Measurements from ENCODE around the gene CHTOP. TPM values are rescaled to one million over a fixed set of nuclear protein-coding genes. Genes with fewer than 3 reads are reported as not detected.
A peak's percentile ranks its signal among the peaks of the same experiment; 100 is the strongest.

The CHTOP gene
- total and polyA plus RNA-seq, 2 of the 8 experiments (the other 6 are each of a cell fraction or from before 2014, with no cell fraction given) = 84.6 to 104 TPM

DNA sequence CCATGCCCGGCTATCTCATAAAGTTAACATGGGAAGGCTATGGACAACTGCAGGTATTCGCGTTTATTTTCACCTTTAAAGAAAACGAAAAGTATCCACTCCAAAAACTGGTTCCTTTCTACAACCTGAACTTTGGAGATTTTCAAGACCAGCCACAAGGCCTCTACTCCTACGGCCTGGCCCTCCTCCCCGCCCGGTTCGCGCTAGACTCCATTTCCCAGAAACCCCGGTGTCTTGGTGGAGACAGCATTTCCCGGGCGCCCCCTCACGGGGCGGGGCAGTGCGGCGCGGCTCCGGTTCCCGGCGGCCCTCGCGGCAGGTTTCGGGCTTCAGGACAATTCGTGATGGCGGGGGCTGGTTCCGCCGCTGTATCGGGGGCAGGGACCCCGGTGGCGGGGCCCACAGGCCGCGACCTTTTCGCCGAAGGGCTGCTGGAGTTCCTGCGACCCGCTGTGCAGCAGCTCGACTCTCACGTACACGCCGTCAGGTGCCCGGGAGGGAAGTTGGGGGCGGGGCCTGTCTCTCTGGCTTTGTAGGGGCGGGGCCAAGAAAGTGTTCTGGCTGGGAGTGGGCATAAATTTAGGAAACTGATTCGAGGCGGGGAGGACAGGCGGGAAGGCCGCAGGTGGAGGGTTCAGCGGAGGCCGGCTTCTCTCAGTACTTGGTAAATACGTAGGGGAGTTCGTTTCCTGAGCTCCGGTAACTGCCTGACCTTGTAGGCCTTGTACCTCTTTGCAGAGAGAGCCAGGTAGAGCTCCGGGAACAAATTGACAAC lies 24.7 kb downstream of the CHTOP start, which contains the start of gene SNAPIN (continued):
- TF ChIP-seq SP1 (IDR thresholded peaks at IDR 0.05; ENCODE audit: low read depth, low read length) (peak; percentile 38; the same call in 1 of the 2 replicates), GTF2F1 (IDR thresholded peaks at IDR 0.05; ENCODE audit: borderline replicate concordance, low read depth, low read length) (no peak), SIN3A (conservative IDR thresholded peaks at IDR 0.05 in 1 of 2, IDR thresholded peaks at IDR 0.05 in 1 of 2; ENCODE audit: low read depth in 1 of 2, low read length in 2 of 2) (peak in 1 of 2 experiments; percentile 43; a peak in 1 of 4 replicates), EP300 (IDR thresholded peaks at IDR 0.05; ENCODE audit: borderline replicate concordance in 1 of 2, low read depth in 2 of 2, low read length in 2 of 2) (no peak), KDM1A (IDR thresholded peaks at IDR 0.05; ENCODE audit: borderline replicate concordance, low read length) (no peak), KDM4A (IDR thresholded peaks at IDR 0.05; ENCODE audit: low read depth, low read length, severe bottlenecking) (peak; percentile 64), ASH2L (IDR thresholded peaks at IDR 0.05; ENCODE audit: low read length) (peak; percentile 97), BACH1 (IDR thresholded peaks at IDR 0.05; ENCODE audit: low read length) (no peak), POLR2A (IDR thresholded peaks at IDR 0.05; ENCODE audit: control extremely low read depth in 1 of 2, low read depth in 2 of 2, low read length in 2 of 2) (peak in 1 of 2 experiments; percentile 83; a peak in 2 of 3 replicates), POLR2AphosphoS5 (IDR thresholded peaks at IDR 0.05; ENCODE audit: low read depth, low read length) (no peak; the same call in 1 of the 2 replicates)
- TF ChIP-seq, protein P1, sequence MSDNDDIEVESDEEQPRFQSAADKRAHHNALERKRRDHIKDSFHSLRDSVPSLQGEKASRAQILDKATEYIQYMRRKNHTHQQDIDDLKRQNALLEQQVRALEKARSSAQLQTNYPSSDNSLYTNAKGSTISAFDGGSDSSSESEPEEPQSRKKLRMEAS (IDR thresholded peaks at IDR 0.05) = no peak
